HUES64 (cell line): Measurements from ENCODE around the gene NHLRC1.

Source experiments
- H3K27ac ChIP-seq: 2 replicates; pipeline ENCODE4 v1.7.0; 2013; ENCODE audit warnings: low read depth, low read length, inconsistent platforms
- H3K27me3 ChIP-seq: 2 replicates; pipeline ENCODE4 v1.6.1; 2013; ENCODE audit warnings: mild to moderate bottlenecking, low read length; ENCODE audit not compliant: insufficient read depth
- H3K36me3 ChIP-seq: 2 replicates; pipeline ENCODE4 v1.6.1; 2013; ENCODE audit warnings: mild to moderate bottlenecking, low read length; ENCODE audit not compliant: insufficient read depth
- H3K4me1 ChIP-seq: 2 replicates; pipeline ENCODE4 v1.6.1; 2013; ENCODE audit warnings: mild to moderate bottlenecking, low read length, moderate library complexity; ENCODE audit not compliant: insufficient read depth
- H3K4me3 ChIP-seq: 2 replicates; pipeline ENCODE4 v1.5.1; 2013; ENCODE audit warnings: mild to moderate bottlenecking, low read length, moderate library complexity
- H3K9ac ChIP-seq: 2 replicates; pipeline ENCODE4 v1.6.1; 2013; ENCODE audit warnings: mild to moderate bottlenecking, low read depth, low read length
- H3K9me3 ChIP-seq: 2 replicates; pipeline ENCODE4 v1.6.1; 2013; ENCODE audit warnings: low read depth, low read length; ENCODE audit not compliant: insufficient read depth
- WGBS: fragments of 150-250, 120-280 bp; methylation state at CpG from one replicate; pipeline ENCODE4 v1.1.7; 2013; ENCODE audit warnings: missing lambda C conversion rate; 5-methylcytosine and 5-hydroxymethylcytosine counted together

The NHLRC1 gene

DNA sequence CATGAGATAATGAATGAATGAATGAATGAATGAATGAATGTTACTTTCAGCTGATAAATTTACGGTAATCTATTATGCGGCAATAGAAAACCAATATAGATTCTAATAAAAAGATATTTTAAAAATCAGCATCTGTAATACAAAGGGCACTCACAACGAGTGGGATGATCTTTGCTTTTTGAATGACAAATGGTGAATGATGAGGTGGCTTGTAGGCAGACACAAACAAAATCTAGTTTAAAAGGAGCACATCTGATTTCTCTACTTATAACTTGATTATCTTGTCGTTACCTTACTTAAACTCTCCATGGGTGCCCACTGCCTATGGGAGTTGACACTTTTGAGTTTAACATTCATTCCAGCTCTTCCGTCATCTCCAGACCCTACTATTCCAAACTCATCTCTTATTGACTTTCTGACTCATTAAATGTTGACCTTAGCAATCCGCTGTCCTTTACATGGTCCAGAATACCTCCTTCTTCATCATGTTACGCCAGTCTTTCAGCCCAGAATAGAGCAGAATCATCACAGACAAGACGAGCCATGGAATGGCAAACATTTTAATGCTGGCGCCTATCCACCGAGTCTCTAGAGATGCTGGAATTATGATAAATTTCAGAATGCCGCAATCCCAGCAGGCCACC lies 41.3 kb downstream of the NHLRC1 start:
- WGBS, result 88% methylated on average over 9 of the region's 11 CpGs
- no peaks in the 10 kb centered on the region for H3K9me3 ChIP-seq
- H3K27ac ChIP-seq, result no peak overlapping the region
- H3K4me3 ChIP-seq, result no peak overlapping the region
- H3K27me3 ChIP-seq, result no peaks in the 10 kb centered on the region
- H3K4me1 ChIP-seq, result no peaks in the 10 kb centered on the region
- no peak overlapping the region for H3K9ac ChIP-seq
- H3K36me3 ChIP-seq, result no peaks in the 10 kb centered on the region

DNA sequence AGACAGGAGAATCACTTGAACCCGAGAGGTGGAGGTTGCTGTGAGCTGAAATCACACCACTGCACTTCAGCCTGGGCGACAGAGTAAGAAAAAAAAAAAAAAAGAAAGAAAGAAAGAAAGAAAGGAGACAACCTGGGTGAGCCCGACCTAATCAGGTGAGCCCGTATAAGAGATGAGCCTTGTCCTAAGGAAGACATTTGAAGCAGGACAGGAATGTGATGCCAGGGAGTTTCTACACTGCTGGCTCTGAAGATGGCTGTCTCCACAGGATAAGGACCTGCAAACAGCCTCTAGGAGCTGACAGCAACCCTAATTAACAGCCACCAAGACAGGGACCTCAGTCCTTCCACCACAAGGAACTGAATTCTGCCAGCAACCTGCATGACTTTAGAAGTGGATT lies 41.9 kb downstream of the NHLRC1 start:
- Histone ChIP-seq H3K4me3 (no peak overlapping the region), H3K27ac (no peak overlapping the region), H3K36me3 (no peaks in the 10 kb centered on the region), H3K4me1 (no peaks in the 10 kb centered on the region), H3K9ac (no peak overlapping the region), H3K9me3 (no peaks in the 10 kb centered on the region), H3K27me3 (no peaks in the 10 kb centered on the region)
- 91% methylated on average over 4 of the region's 4 CpGs for WGBS

DNA sequence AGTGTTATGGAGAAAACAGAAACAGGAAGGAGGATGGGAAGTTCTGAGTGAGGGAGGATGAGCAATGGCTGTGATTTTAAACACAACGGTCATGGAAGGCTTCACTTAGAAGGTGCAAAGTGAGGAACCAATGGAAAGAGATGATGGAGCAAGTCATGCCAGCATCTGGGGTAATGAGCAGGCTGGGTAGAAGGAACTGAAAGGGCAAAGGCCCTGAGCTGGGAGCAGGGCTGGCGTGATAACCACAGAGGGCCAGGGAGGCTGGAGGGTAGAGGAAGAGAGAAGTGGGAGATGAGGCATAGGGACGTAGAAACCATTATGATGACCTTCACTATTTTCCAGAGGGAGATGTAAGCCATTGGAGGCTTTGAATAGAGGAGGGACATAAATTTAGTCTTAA lies 43.6 kb downstream of the NHLRC1 start:
- Histone ChIP-seq H3K4me1 (no peaks in the 10 kb centered on the region), H3K9ac (no peak overlapping the region), H3K4me3 (no peak overlapping the region), H3K27me3 (no peaks in the 10 kb centered on the region), H3K36me3 (no peaks in the 10 kb centered on the region), H3K27ac (no peak overlapping the region), H3K9me3 (no peaks in the 10 kb centered on the region)
- WGBS, result 90% methylated on average over 3 of the region's 3 CpGs

DNA sequence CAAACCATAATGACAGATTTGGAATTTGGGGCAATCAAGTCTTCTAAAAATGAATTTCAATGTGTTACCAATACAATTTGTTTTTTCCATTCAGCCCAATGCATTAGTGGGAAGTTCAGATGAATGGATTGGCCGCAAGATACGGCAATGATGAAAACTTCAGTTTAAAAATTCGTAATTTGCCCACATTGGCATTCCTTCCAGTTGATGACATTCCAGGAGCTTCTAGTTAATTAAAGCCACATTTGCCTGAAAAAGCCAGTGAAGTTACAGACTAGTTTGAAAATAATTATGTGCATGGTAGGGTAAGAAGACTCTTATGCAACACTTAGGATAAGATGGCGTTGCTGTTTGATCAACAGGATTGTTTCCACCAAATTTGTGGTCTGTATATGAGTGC lies 46.2 kb downstream of the NHLRC1 start:
- H3K9me3 ChIP-seq, result no peaks in the 10 kb centered on the region
- WGBS, result 96% methylated on average over 4 of the region's 4 CpGs
- no peak overlapping the region for H3K27ac ChIP-seq
- H3K9ac ChIP-seq, result no peak overlapping the region
- H3K4me1 ChIP-seq, result no peaks in the 10 kb centered on the region
- H3K4me3 ChIP-seq, result no peak overlapping the region
- no peaks in the 10 kb centered on the region for H3K27me3 ChIP-seq
- no peaks in the 10 kb centered on the region for H3K36me3 ChIP-seq

DNA sequence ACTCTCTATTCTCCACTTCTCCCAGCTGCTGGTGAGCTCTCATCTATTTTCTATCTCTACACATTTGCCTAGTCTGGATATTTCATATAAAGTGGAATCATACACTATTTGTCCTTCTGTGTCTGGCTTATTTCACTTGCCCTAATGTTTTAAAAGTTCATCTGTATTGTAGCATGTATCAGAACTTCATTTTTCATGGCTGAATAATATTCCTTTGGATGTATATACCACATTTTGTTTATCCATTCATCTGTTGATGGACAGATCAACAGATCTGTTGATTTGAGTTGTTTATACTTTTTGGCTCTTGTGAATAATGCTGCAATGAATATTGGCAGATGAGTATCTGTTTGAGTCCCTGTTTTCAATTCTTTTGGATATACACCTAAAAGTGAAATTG lies 49.6 kb downstream of the NHLRC1 start:
- H3K9ac ChIP-seq, result no peak overlapping the region
- H3K27me3 ChIP-seq, result no peaks in the 10 kb centered on the region
- H3K4me3 ChIP-seq, result no peak overlapping the region
- H3K27ac ChIP-seq, result no peak overlapping the region
- H3K36me3 ChIP-seq, result no peaks in the 10 kb centered on the region
- no peaks in the 10 kb centered on the region for H3K4me1 ChIP-seq
- no peaks in the 10 kb centered on the region for H3K9me3 ChIP-seq

DNA sequence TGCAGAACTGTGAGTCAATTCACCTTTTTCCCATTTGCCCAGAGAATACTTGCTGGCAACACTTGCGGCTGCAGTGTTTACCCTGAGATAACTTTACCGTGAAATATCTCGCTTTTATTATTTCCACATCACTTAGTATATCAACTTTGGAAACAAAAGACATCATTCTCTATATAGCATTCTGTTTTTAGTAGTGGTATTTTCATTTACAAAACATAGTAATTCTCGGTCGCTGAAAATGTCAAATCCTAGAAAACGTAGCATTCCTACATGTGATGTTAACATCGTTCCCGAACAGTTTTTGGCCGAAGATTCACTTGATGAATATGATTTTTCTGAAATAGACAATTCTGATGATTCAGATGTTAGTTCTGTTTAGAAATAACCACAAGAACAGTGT lies 52.0 kb downstream of the NHLRC1 start:
- no peaks in the 10 kb centered on the region for H3K36me3 ChIP-seq
- H3K4me1 ChIP-seq, result no peaks in the 10 kb centered on the region
- no peak overlapping the region for H3K4me3 ChIP-seq
- no peak overlapping the region for H3K27ac ChIP-seq
- 98% methylated on average over 9 of the region's 9 CpGs for WGBS
- H3K9ac ChIP-seq, result no peak overlapping the region
- H3K9me3 ChIP-seq, result no peaks in the 10 kb centered on the region
- H3K27me3 ChIP-seq, result no peaks in the 10 kb centered on the region
